GM19372 (cell line): ENCODE results near the gene PITPNM3.
"Not testable (repeated sequence)": the region's sequence is repeated elsewhere in the genome, so short reads cannot be mapped to it uniquely, and the experiment has no call there.

ENCODE experiments used
- ATAC-seq: cut with Tn5 transposase; IDR thresholded peaks from one replicate; pipeline ENCODE4 v1.9.1; 2021; ENCODE audit warnings: mild to moderate bottlenecking, low read depth, moderate library complexity; ENCODE audit not compliant: unreplicated experiment

The PITPNM3 gene

DNA sequence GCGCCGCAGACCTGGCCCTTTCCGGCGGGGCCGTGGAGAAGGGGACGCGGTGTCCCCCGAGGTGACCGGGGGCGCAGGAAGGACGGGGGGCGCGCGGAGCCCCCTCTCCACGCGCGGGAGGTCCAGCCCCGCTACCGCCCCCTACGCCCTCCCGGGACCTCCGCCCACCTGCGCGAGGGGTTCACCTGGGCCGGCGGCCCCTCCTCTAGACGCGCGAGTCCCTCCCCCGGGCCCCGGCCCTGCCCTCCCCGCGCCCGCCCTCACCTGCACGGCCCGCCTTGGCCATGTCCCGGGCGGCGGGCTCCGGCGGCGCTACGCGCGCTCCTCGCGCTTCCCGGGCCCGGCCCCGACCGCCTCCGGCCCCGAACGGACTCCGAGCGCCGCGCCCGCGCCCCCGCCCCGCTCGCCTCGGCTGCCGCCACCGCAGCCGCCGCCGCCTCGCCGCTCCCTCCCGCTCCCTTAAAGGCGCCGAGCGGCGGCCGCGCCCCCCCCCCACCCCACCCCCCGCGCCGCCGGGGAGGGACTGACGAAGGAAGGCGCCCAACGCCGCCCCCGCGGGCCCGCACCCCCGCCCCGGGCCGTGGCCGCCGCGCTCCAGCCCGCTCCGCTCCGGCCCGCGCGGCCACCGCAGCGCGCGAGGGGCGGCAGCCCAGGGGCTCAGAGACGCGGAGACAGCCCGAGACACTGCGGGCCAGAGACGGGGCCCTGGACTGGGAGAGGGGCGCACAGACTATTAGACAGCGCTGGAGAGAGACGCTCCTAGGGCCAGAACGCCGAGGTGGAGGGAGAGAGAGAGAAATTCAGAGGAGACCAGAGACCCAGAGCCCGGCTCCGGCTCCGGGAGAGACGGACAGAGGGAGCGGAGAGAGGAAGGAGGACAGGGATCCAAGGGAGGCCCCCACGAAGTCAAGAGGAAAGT is at the start of gene PITPNM3:
Gene PITPNM3 (minus strand): TSS at position 435 of the 919 bp plus-strand sequence. CDS start 149 bp downstream, at position 286.
- ATAC-seq: no peak

DNA sequence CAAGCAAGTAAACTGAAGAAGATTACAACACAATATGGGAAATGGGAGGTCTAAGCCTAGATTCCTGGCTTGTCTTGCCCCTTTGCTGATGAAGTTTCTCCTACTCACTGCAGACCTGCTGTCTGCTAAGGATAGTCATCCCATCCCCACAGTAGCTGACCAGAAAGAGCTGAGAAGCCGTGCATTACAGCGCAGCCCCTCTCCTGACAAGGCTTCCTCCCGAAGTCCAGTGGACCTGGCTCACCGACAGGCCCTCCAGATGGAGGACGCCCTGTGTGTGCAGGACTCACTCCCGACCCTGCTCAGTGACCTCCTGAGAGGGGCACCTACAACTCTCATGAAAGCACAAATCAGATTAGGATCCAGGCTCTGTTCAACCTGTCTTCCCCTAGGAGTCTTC is 48.8 kb upstream of the PITPNM3 start:
- ATAC-seq: no peak

DNA sequence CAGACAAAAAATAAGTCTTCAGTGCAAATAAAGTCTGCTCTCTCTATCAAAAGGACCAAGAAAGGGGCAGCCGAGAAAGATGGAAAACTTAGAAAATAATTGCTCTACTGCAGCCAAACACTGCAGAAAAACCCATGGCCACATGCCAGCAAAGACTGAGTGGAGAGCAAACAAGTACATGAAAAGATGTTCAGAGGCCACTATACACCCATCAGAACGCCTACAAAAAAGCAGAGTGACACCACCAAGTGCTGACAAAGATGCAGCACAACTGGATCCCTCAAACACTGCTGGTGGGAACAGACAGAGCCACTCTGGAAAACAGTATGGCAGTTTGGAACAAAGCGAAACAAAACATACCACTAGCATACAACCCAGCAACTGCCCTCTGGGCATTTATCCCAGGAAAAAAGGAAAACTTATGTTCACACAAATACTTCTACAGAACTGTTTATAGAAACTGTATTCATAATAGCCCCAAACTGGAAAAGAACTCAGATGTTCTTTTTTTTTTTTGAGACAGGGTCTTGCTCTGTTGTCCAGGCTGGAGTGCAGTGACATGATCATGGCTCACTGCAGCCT is 47.5 kb upstream of the PITPNM3 start:
- no peak for ATAC-seq

DNA sequence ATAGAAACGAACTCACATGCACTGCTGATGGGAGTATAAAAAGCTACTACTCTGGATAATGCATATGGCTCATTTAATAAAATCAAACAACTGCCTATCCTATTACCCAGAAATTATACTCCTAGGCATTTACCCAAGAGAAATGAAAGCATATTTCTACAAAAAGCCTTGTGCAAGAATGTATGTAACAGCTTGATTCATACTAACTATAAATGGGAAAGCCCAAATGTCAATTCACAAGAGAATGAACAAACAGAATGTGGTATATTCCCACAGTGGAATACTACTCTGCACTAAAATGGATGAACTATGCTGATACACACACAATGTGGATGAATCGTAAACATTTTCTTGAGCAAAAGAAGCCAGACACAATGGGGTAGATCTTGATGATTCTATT is 45.8 kb upstream of the PITPNM3 start:
- no peak for ATAC-seq

DNA sequence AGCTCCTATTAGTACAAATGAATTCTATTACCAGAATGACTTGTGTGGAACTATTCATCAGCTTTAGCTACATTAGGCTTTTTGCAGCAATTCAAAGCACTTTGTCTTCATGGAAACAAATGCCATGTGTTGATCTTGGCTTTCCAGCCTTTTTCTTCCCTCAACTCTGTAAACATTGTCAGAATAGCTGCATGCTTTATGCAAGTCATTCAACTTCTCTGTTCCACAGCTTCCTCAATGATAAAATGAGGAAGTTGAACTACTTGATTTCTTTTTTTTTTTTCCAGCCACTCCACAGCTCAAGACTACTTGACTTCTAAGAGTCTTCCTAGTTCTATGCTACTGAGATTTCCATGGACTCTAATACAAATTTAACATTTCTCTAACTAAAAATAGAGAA is 43.0 kb upstream of the PITPNM3 start:
- no peak for ATAC-seq

DNA sequence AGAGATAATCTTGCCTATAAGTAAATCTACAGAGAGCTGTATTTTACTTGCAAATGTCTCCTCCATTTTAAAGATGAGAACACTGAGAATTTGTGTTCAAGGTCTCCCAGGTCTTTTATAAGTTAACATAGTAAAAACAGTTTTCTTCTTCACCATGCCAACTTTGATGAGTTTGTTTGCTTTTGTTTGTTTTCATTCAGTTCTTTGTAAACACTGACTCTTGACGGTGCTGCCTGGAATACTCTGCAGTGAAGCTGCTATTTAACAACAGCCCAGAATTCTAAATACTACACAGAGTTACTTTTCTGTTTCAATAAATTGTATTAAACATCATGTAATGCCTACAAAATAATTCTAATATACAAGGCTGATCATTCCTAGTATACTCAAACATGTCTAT is 41.4 kb upstream of the PITPNM3 start:
- ATAC-seq: no peak

DNA sequence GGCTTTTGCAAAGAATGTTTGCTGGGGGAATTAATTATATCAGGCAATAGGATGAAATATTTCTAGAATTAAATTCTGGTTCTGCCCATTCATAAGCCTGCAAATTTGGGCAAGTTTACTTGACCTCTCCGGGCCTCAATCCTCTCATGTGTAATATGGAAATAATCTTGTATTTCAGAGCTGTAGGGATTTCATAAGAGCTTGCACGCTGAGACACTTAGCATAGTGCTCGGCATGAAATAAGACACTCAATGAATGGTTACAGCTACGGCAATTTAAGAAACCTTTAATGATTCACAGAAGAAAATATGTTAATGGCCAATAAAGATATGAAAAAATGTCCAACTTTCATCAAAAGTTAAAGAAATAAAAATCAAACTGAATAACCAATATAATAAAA is 40.6 kb upstream of the PITPNM3 start:
- no peak for ATAC-seq

DNA sequence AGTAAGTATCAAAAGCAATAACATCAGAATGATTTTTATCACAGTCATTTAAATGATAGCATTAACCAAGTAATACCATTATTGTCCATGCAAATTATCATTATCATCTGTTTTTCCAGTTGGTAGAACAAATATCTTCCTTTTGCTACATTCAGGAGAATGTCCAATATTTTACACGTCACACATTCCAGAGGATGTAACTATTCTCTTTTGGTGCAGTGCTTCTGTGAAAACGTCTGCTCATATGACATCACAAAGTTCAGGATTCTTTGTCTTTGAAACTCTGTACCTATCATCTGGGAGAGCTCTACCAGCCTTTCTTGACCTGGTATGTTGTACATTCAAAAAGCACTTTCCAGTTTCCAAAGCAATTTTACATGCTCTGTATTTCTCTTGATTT is 40.2 kb upstream of the PITPNM3 start:
- ATAC-seq: no peak

DNA sequence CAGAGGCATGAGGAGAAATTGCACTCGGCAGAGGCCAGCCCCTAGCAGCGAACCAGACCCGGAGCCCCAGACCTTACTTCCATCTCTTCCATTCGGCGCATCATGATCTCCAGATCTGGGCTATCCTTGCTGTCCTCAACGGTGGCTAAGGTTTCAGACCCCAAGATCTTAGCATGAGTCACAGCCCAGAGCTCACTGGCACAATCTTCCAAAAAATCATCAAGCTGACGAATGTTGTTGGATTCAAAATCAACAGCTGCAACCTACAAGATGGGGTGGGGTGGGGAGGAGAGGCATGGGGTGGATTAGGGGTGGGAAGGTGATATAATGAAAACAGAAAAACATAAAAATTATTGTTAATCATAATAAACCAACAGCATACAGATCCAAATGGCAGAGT is 39.7 kb upstream of the PITPNM3 start:
- no peak for ATAC-seq

DNA sequence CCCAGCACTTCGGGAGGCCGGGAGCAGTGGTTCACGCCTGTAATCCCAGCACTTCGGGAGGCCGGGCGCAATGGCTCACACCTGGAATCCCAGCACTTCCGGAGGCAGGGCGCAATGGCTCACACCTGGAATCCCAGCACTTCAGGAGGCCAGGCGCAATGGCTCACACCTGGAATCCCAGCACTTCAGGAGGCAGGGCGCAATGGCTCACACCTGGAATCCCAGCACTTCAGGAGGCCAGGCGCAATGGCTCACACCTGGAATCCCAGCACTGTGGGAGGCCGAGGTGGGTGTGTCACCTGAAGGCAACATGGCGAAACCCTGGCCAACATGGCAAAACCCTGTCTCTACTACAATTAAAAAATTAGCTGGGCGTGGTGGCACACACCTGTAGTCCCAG is 37.0 kb upstream of the PITPNM3 start:
- ATAC-seq: not testable (repeated sequence)

DNA sequence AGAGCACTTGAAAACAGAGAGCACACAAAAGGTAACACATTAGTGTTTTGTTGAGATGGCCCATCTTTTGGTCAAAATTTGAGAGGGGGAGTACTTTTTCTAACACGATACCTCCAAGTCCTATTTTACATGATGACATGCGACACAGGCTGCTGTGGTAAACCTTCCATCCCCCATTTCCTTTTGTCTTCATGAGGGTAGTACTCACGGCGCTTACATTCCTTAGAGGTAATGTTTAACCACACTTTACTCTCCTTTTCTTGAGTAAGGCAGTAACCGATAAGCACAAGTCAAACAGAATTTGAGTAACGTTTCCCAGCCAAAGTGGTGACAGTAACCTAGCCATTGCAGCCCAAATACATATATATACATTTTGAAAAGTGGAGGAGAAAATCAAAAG is 35.8 kb upstream of the PITPNM3 start:
- no peak for ATAC-seq

DNA sequence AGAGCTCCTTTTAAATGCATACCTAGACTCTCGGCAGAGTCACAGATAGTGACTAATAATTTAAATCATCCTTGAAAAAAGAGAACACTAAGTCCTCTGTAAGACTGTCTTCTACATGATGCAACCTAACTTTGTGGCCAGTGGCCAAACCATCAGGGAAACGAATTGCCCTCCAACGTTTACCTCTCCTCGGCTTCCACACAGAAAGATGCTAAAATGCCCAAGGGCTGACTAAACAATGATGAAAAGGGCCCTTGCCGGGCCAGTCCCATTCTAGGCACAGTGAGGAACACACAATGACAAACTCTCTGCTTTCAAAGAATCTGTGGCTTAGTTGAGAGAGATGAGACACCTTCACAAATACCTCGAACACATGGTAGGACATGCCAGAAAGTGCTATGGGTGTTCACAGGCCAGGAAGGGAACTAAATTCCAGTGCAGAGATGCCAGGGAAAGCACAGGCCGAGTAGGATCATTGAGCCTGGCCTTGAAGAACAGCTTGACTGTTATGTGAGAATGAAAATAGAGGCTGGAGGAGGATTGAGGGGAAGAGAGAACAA is 35.3 kb upstream of the PITPNM3 start:
- no peak for ATAC-seq

DNA sequence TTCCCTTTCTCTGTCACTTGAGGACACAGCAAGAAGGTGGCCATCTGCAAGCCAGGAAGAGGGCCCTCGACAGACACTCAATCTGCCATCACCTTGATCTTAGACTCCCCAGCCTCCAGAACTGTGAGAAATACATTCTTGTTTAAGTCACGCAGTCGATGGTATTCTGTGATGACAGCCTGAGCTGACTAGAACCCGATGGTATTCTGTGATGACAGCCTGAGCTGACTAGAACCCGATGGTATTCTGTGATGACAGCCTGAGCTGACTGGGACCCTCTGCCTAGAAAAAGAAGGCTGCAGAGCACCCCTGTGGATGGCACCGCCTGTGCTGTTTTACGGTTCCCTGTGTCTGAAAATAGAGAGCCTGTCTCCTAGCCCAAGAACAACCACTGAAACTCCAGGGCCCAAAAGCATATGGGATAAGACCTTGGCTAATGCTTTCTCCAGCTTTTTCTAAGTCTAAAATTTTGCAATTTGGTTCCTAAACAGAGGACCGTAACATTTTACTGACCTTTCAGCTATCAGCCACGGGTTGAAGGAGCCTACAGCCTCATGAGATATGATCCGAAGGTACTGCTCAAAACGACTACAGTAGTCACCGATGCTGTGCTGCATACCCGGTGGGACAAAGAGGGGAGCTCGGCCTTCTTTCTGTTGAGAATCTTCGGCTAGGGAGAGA is 33.1 kb upstream of the PITPNM3 start:
- no peak for ATAC-seq

DNA sequence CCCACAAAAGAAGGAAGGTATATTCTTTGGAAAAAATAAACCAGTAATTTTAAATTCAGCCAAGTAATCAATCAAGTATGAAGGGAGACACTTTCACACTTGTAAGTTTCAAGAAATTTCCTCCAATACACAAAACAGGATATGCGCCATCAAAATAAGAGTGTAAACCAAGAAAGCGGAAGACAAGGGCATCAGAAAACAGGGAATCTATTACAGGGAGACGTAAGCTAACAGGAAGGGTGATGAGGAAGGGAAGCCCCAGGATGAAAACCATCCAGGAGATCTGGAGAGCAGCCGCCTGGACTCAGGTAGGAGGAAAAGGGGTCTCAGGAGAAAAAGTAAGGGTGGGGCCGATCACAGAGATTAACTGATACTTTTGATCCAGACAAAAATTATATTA is 31.8 kb upstream of the PITPNM3 start:
- ATAC-seq: no peak

DNA sequence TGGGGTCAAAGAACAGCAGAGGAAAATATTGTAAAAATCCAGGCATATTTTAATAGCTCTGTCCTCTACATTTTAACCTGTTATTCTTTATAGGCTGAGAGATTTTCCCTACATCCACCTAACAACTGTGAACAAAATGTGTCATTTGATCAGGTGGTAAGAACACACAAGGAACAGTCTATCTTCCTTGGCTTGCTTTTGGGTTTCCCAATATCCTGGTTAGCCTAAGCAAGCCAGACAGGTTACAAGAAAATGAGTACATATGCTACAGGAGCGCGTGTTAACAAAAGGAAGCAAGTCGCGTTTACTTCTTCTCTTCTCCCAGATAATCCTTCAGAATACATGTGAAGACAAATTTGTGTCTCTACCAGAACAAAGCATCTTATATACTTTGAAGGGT is 31.0 kb upstream of the PITPNM3 start:
- ATAC-seq: no peak

DNA sequence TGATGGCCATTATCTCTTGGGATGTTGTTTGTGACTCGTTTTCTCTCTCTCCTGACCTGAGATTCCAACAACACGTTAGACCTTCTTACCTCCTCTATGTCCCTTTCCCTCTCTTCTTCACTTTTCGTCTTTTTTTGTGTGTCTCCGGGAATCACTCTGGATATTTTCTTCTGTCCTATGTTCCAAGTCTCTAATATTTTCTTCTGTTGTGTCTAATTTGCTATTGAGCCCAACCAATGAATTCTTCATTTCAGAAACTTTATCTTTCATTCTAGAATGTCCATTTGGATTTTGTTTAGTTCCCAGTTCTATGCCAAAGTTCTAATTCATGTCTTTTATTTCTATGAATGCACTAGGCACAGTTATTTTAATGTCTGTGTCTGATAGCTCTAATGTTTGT is 27.1 kb upstream of the PITPNM3 start:
- ATAC-seq: no peak

DNA sequence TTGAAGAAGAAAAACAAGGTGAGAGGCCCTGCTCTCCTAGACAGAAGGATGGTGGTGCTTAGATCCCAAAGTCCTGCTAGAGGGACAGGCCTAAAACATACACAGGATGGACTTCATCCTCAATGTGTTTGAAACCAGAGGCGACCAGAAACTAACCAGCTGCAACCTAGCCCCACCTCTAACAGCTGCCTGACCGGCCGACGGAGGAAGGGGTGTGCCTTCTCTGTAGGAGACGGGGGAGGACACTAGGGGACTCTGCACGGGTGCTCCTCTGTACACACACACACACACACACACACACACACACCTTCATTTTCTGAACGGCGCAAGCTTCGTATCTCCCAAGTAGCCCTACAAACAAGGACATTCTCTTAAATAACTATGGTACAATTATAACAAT is 24.3 kb upstream of the PITPNM3 start:
- ATAC-seq: no peak

DNA sequence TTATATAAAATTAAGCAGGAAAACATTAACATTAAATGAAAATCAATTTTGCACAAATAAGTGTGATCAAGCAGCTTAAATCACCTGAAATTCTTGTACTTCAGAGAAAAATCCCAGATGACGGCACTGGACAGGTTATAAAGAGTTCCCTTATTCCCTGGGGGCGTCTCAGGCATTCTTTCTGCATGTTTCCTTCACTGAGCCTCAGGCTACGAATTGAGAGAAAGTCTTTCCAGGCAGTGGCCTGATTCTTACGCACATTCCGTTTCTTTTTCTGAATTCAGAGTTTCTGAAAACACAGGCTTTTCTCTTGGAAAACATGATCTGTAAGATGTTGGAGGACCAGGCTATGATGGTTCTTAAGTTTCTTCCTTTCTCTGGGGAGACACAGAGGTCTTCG is 22.1 kb upstream of the PITPNM3 start:
- ATAC-seq: no peak

DNA sequence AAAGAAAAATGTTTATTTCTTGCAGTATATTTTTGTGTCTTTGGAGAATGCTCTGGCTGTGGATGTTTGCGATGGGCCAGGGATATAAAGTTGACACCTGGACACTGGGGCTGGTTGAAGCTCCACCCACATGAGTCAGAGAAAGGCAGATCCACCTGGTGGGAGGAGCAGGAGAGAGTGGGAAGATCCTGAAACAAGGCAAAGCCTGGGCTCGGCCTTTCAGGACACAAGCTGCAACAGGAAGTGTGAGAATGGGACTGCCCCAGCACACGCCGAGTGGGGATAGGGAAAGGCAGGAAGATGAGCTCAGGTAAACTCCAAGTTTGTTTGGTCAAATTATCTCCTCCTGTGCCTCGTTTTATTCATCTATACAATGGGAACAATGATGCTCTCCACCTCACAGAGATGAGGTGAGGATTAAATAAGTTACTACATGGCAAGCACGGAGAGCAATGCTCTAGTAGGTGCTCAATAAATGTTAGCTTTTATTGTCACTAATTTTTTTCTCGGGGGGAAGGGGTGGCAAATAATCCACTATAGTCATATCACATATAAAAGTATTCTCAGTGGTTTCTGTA is 21.4 kb upstream of the PITPNM3 start:
- ATAC-seq: no peak

DNA sequence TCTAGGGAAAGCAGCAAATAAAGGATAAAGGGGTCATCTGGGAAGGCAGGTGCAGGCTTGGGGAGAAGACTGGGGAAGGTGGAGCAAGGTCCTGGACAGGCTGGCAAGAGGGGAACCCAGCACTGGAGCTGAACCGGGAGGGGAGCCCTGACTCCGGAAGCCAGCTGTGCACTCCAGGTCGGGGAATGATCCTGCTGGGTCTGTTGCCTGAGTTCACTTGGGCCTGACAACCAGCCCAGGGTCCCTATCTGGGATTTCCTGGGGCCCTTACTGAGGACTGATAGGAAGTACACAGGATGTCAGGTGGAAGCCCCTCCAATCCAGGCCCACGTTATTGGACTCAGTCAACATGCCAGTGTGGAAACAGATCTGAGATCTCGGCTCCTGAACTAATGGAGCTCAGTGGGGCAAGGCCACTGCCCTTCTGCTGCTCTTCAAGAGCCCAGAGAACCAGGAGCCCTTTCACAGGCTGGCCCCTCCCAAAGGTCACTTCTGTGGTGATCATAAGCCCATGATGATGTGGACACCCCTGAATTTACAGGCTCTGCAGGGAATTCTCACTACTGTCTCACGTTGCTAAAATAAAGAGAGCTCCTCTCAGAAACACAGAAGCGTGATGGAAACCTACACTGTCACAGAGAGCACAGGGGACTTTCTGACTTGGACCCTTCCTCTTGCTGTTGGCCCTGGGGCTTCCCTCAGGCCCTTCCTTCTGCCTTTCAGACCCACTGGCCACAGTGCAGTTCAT is 19.9 kb upstream of the PITPNM3 start:
- ATAC-seq: no peak
